ENCODE data around the gene PPP2R5A.

DNA sequence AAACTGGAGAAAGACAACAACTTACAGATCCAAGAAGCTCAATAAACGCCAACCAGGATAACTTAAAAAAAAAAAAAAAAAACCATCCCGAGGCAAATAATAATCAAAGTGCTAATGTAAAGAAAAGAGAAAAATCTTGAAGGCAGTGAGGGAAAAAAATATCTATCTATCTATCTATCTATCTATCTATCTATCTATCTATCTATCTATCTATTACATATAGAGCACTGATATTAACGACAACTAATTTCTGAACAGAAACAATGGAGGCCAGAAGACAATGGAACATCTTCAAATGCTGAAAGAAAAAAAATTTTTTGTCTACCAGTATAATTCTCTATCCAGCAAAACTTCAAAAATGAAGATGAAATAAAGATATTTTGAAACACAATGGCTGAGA, 111.4 kb downstream of the PPP2R5A start:
- TF ChIP-seq, protein P1, sequence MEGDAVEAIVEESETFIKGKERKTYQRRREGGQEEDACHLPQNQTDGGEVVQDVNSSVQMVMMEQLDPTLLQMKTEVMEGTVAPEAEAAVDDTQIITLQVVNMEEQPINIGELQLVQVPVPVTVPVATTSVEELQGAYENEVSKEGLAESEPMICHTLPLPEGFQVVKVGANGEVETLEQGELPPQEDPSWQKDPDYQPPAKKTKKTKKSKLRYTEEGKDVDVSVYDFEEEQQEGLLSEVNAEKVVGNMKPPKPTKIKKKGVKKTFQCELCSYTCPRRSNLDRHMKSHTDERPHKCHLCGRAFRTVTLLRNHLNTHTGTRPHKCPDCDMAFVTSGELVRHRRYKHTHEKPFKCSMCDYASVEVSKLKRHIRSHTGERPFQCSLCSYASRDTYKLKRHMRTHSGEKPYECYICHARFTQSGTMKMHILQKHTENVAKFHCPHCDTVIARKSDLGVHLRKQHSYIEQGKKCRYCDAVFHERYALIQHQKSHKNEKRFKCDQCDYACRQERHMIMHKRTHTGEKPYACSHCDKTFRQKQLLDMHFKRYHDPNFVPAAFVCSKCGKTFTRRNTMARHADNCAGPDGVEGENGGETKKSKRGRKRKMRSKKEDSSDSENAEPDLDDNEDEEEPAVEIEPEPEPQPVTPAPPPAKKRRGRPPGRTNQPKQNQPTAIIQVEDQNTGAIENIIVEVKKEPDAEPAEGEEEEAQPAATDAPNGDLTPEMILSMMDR (IDR thresholded peaks at IDR 0.05 in 8 of 11, conservative IDR thresholded peaks at IDR 0.05 in 3 of 11) = no peak
- TF ChIP-seq POLR2AphosphoS5 (IDR thresholded peaks at IDR 0.05) (no peak), POLR2A (IDR thresholded peaks at IDR 0.05) (no peak)

Data from spleen (tissue), 7 donors.